NCI-H2227 treated with DMSO at 0.1 percent for 48 hours (cell line): Measurements from ENCODE around the gene RELN.

Experiments
- DNase-seq: peaks from one replicate; lab custom pipeline; 2025; lab: John Stamatoyannopoulos, UW

Gene RELN

DNA sequence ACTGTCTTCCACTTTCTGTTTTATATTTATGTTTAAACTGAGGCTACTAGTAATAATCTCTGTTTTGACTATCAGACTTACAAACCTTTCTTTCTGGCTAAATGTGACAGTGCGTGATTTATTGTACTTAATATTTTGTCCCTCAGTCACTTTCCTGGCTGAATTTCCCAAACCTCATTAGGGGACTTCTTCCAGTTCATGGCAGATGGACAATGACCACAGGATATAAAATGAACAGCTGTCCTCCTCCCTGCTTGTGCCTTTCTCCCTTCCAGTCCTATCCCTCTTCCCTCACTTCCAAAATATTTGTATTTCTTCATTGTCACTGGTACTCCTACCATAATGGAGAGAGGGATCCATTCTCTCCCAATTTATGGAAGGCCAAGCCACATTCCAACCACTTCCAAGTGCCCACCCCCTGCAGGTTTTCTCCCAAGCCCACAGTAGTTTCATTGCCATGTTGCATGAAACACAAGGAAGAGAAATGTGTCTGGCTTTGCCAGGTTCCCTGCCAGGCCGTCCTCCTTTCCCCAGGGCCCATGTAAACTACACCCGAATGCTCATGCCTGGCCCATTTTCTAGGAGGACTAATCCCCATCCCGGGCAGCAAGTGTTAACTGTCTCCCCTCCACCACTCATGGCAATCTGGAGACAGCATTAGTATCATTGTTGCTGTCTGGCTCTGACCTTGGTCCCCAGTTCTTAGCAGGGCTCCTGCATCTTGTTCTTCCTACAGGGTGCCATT is 273.9 kb downstream of the RELN start:
- DNase-seq, result no peak

DNA sequence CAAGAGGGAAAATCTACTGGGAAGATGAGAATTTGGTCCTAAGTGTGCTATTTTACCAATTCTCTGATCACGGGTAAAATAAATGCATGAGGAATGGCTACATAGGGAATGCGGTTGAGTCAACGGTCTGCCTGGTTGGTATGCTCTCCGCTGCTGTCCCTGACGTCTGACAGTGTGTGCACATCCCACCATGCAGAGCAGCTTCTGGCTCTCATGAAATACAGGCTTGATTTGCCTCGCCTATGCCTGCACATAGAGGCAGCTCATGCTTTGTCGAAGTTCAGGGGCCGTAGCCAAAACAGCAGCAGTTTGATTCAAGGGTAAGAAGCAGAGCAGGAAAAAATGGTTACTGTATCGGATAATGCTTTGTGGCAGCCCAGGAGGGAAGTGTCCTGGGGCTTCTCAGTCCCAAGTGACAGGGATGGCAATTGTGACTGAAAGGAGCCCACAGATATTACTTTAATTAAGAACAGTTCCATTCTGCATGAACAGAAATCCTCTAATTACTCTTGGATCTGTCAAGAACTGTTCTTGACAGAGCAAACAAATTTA is 275.0 kb downstream of the RELN start:
- DNase-seq, result no peak

- no peak for DNase-seq
Measured at GRCh38 chr7:103712991-103713778, 276.3 kb downstream of the RELN start.

DNA sequence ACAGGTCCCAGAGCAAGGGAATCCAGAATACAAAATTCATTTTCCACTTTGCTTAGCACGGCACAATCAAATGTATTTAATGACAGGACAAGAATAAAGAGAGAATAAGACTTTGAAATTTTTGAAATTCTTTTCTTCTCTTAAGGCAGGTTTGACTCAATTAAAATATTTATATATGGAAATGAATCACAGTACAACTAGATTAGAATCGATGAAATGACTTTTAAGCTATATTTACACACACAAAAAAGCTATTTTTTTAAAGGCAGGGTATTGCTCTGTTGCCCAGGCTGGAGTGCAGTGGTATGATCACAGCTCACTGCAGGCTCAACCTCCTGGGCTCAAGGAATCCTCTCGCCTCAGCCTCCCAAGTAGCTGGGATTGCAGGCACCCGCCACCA is 278.0 kb downstream of the RELN start:
- DNase-seq, result no peak

DNA sequence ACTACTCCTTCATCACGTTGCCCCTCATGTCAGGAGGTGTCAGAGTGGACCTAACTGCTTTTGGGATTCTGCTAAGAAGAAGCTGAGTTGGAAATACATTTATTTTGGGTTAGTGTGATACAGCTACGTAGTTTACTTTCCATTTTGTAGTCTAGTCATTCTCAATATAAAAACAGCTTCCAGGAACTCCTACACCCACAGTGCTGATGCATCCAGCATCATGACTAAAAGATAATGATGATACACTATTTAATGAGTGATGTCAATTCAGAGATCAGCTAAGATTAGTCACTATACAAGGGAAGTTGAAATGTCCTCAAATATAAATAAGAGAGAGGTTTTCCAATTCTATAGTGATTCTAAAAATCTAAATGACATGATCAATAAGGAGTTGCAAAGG is 279.2 kb downstream of the RELN start:
- DNase-seq, result no peak

- no peak for DNase-seq
Measured at GRCh38 chr7:103706805-103707204, 282.7 kb downstream of the RELN start.

DNA sequence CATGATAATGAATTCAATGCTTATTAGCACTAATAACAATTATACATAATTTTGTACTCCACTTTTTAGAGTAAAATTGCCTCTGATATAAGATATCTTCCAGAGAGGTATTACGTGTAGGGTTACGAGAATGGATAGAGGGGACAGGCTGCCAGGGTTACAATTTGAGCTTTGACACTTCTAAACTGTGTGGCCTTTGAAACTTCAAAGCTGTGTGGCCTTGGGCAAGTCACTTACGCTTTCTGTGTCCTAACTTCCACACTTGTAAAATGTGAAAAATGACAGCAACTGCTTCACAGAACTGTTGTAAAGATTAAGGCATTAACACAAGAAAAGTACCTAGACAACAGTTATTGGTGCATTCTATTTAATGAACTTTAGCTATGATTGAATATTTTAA is 283.9 kb downstream of the RELN start:
- no peak for DNase-seq

DNA sequence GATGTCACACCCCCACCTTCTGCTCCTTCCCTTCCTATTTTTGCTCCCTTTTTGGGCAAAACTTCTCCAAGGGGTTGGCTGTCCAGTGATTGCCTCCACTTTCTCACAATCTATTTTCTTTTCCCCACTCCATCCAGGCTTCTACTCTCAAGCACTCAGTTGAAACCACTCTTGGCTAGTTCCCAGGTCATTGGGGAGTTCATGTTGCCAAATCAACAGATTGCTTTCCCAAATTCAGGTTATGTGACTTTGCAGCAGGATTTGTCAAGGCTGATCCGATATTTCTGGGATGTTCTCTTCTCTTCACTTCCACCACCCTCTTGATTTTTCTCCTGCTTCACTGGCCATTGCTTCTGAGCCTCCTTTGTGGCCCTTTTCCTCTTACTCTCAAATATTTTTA is 284.8 kb downstream of the RELN start:
- no peak for DNase-seq

- no peak for DNase-seq
Measured at GRCh38 chr7:103702982-103703381, 286.5 kb downstream of the RELN start.

DNA sequence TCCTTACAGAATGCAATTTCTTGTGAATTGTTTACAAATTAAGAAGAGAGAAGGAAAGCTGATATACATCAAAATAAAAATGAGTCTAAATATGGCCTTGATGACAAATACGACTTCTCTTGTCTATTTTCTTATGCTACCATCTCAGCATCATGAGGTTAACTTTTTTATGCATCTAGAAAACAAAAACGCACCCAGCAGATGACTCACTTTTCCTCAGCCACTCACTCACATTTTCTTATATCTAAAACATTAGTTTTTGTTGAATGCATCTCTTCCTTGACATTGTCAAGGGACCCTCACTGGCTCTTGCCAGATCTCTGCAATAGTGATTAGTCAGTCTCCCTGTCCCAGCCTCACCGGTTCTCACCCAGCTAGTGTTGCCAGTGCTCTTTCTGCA is 287.0 kb downstream of the RELN start:
- DNase-seq, result no peak

DNA sequence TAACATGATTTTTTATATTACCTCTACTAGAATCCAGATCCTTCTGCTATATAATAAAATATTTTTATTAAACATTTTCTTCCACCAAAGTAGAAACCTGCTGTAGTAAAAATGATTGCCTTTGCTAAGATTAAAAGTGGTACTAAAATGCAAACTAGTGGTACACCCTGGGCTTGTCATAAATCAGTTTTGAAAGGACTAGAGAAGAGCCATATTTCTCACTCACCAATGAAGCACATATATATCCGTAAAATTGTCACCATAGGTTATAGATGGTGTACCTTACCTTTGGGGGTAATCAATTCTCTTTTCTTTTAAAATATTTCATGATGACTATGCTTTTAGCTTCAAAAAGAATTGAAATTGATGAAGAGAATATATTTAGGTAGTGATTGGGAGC is 290.4 kb downstream of the RELN start:
- no peak for DNase-seq

- no peak for DNase-seq
Measured at GRCh38 chr7:103698064-103698463, 291.4 kb downstream of the RELN start.

DNA sequence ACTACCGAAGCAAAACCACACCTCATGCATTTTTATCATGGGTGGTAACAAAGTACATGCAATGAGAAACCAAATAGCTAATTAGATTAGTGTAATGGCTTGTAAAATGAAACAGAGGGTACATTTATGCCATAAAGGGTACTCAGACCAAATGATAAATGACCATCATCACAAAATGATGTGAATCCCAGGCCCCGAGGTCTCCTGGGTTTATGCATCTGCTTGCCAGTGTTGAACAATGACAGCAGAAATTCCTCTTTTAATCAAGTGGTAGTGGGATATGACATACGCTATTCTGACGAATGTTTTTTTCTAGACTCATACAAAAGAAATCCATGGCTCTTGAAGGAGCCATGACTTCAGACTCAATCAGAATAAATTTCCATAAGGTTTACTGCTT is 293.9 kb downstream of the RELN start:
- no peak for DNase-seq

- no peak for DNase-seq
Measured at GRCh38 chr7:103694304-103694703, 295.2 kb downstream of the RELN start.

- no peak for DNase-seq
Measured at GRCh38 chr7:103691291-103691690, 298.2 kb downstream of the RELN start.

DNA sequence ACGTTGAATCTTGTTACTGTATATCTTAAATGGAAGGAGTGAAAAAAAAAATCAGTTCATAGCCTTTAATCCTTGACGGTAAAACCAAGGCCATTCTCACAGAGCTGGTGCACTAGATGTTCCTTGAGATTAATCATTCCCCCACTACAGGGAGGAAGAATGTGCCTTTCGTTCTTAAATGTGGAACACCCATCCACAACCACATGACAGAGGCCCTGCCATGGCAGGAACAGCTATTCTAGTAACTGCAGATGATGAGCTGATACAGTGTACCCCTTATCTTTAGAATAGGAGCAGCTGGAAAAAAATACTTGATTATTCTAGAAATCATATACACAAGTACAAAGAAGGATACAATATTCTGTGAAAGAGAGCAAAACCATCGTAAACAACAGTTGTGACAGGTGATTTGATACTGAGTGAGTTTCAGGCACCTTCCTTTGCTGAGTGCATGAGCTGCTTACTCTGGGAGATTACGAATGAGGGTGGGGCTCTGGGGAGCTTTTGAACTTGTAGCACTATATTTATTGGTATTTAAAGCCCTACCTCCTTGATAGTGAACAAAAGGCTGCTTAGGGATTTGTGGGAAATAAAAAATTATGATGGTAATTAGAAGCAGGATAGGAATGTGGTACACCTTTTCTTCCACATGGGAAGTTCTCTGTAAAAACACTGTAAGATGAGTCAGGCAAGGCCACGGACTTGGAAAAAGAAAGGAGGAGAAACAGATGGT is 299.1 kb downstream of the RELN start:
- no peak for DNase-seq

- peak; percentile 86 for DNase-seq
Measured at GRCh38 chr7:103689255-103689654, 300.2 kb downstream of the RELN start.

- no peak for DNase-seq
Measured at GRCh38 chr7:103687951-103688350, 301.5 kb downstream of the RELN start.

- DNase-seq, result no peak
Measured at GRCh38 chr7:103687272-103687671, 302.2 kb downstream of the RELN start.

DNA sequence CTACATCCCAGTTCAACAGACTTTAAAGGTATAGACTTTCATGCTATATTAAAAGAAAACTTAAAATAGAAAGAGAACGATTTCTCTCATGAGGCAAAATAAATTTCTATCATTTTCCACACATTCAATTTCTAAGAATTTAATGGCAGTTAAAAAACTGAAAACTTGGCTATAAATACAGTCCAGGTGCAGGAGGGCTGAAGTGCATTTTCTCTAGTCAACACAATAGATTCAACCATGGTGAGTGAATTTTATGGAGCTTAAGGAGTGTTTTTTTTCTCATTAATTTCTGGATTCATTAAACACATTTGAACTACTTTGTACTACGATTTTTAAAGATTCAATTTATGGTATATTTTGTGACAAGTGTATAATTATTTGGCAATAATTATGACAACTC is 302.7 kb downstream of the RELN start:
- no peak for DNase-seq

DNA sequence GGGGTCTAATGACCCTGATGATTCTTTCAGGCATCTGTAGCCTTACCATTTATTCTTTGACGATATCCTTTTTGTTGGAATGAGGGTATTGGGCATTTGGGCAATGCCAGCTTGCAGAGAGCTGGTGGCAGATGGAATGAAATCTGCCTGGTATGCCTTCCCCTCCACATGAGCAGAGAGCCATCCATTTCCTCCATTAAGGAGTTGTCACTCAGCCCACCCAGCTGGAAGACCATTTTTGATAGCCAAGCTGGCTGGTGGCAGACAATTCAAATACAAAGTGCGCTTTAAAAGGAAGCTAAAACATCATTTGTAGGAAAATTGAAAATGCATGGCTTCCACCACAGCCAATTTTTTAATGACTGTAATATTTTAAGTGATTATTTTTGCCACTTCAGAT is 303.4 kb downstream of the RELN start:
- DNase-seq, result no peak

DNA sequence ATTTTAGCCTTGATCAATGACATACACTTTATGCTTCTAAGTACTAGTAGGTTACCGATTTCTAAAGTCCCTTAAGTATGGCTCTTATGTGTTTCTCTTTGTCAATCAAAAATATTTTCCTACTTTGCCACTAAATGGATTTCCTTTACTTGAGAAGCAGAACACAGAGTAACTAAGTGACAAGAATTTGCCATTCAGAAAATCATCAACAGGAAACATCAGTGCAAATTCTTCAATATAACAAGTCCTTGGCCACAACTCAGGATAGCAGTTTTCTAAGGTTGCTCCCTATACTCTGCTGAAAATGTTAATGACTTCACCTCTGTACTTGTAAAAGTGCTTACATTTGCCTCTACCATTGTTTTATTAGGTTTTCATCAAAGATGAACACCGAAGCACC is 303.8 kb downstream of the RELN start:
- no peak for DNase-seq

GRCh38 chr7:103683348-103683747 is 306.1 kb downstream of the RELN start:
- no peak for DNase-seq
